Activated CD8-positive, alpha-beta memory T cell treated with anti-CD3 and anti-CD28 coated beads, Interleukin-2, amount 50 U/mL, for 48 hours (primary cell): ENCODE measurements around the gene FSCN2.
"Not testable (repeated sequence)": the region's sequence is repeated elsewhere in the genome, so short reads cannot be mapped to it uniquely, and the experiment has no call there.

Source experiments
- DNase-seq: peaks from one replicate; pipeline ENCODE4 v3.0.0-alpha.2; 2020

The FSCN2 gene

GRCh38 chr17:81528651-81529436 is 667 bp downstream of the FSCN2 start:
- DNase-seq: no peak

GRCh38 chr17:81529437-81529803 is 1.2 kb downstream of the FSCN2 start:
- DNase-seq: no peak

GRCh38 chr17:81531013-81531412 is 2.8 kb downstream of the FSCN2 start:
- DNase-seq: not testable (repeated sequence)

- not testable (repeated sequence) for DNase-seq
These were observed 3.8 kb downstream of the FSCN2 start for GRCh38 chr17:81531998-81532404.

GRCh38 chr17:81532490-81533287 is 4.5 kb downstream of the FSCN2 start:
- no peak for DNase-seq

GRCh38 chr17:81533339-81534141 is 5.4 kb downstream of the FSCN2 start:
- no peak for DNase-seq

- no peak for DNase-seq
These were observed 6.2 kb downstream of the FSCN2 start for GRCh38 chr17:81534157-81535006.

- DNase-seq: no peak
These were observed 6.8 kb downstream of the FSCN2 start for GRCh38 chr17:81535007-81535328.

- DNase-seq: no peak
These were observed 7.5 kb downstream of the FSCN2 start for GRCh38 chr17:81535480-81536298.

- no peak for DNase-seq
These were observed 8.4 kb downstream of the FSCN2 start for GRCh38 chr17:81536299-81537290.

- no peak for DNase-seq
These were observed 9.2 kb downstream of the FSCN2 start for GRCh38 chr17:81537343-81537855.

GRCh38 chr17:81537856-81538555 is 9.8 kb downstream of the FSCN2 start:
- DNase-seq: no peak

GRCh38 chr17:81538651-81539570 is 10.7 kb downstream of the FSCN2 start:
- DNase-seq: no peak

GRCh38 chr17:81539571-81539900 is 11.4 kb downstream of the FSCN2 start:
- no peak for DNase-seq

- no peak for DNase-seq
These were observed 11.9 kb downstream of the FSCN2 start for GRCh38 chr17:81539961-81540675.

GRCh38 chr17:81540676-81541027 is 12.5 kb downstream of the FSCN2 start:
- DNase-seq: no peak

GRCh38 chr17:81541123-81541522 is 12.9 kb downstream of the FSCN2 start:
- DNase-seq: no peak
